ENCODE data around the gene GAL3ST2. TPM values are rescaled to one million over a fixed set of nuclear protein-coding genes. Genes with fewer than 3 reads are reported as not detected.
"Not testable (repeated sequence)": the region's sequence is repeated elsewhere in the genome, so short reads cannot be mapped to it uniquely, and the experiment has no call there.

The GAL3ST2 gene
- total RNA-seq, 6 experiments from 2014 or later: 0.53 to 0.83 (median 0.70) TPM; not detected in 3

DNA sequence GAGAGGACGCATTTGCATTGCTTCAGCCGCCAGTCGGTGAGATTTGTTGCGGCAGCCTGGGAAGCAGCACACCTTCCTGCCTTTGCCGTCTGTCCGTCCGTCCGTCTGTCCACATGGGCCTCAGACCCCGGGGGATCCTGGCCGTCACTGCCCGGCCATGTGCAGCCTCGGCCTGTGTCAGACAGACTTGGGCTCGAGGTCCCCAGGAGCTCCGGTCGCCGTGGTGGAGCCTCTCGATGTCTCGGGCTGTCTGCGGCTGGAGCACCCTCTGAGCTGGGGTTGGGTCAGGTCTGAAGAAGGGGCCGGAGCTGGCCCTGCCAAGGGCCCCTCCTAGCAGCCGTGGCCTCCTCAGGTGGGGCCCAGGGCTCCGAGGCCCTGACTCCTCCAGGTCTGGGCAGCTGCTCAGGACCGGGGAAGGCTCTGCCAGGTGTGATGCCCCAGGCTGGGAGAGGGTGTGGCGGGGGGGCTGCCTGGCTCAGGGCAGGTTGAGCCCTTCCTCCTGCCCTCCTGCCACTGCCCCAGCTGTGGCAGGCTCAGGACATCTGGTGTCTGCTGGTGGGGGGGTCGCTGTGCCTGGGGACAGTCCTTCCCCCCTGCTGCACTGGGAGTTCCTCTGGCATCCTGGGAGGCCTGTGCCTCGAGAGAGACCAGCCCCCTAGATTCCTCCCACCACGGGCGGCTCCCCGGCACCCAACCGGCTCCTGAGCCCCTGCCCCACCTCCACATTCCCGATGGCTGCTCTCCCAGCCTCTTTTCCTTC is 44.2 kb downstream of the GAL3ST2 start:
- H3K36me3 ChIP-seq: no peaks in the 10 kb centered on the region
- H3K27me3 ChIP-seq: no peaks in the 10 kb centered on the region
- DNase-seq (peak in 1 of 3 donors; percentile 58), ATAC-seq (no peak)
- intact Hi-C loops (cut with DNase I): no loop called here
- H3K4me1 ChIP-seq: peaks cover 0 to 10% (median 4%) of the 10 kb centered on the region in 4 donors
- no peaks in the 10 kb centered on the region for H3K9me3 ChIP-seq
- TF ChIP-seq POLR2A (IDR thresholded peaks at IDR 0.05): no peak
- WGBS (ENCODE audit: insufficient coverage, low coverage, low lambda C conversion rate, missing lambda C conversion rate): 65% methylated on average over 3 of the region's 31 CpGs
- no peak overlapping the region for H3K4me3 ChIP-seq
- H3K27ac ChIP-seq: no peak overlapping the region

DNA sequence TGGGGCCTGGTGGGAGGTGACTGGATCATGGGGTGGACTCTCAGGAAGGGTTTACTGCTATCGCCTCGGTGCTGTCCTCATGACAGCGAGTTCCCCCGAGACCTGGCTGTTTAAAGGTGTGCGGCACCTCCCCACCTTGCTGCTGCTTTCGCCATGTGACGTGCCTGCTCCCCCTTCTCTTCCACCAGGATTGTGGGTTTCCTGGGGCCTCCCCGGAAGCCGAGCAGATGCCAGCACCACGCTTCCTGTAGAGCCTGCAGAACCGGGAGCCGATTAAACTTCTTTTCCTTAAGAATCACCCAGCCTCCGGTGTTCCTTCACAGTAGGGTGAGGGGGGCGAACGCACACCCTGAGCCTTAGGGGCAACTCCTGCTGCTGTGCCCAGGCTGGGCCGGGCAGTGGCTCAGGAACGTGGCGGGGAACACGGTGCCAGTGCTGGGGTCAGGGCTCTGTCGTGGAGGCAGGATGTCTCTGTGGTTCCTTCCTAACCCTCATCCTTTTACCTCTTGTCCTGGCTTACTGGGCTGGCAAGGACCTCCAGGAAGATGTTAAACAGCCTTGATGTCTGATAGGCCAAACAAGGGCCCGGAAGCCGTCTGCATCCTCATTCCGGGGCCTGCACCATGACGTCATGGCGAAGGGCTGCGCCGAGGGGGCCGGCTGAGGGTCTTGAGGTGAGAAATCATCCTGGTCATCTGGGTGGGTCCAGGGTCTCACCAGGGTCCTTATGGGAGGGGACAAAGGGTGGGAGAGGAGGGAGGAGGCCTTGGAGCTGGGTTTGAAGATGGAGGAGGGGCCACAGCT is 45.0 kb downstream of the GAL3ST2 start:
- no peak for ATAC-seq
- Histone ChIP-seq H3K9me3 (no peaks in the 10 kb centered on the region), H3K27me3 (no peaks in the 10 kb centered on the region), H3K36me3 (no peaks in the 10 kb centered on the region), H3K4me3 (no peak overlapping the region), H3K4me1 (peaks cover 0 to 10% (median 4%) of the 10 kb centered on the region in 4 donors), H3K27ac (no peak overlapping the region)
- 73% methylated on average over 9 of the region's 28 CpGs for WGBS (ENCODE audit: insufficient coverage, low coverage, low lambda C conversion rate, missing lambda C conversion rate)
- no peak for DNase-seq
- no peak for TF ChIP-seq POLR2A (IDR thresholded peaks at IDR 0.05)
- TF ChIP-seq, protein P1, sequence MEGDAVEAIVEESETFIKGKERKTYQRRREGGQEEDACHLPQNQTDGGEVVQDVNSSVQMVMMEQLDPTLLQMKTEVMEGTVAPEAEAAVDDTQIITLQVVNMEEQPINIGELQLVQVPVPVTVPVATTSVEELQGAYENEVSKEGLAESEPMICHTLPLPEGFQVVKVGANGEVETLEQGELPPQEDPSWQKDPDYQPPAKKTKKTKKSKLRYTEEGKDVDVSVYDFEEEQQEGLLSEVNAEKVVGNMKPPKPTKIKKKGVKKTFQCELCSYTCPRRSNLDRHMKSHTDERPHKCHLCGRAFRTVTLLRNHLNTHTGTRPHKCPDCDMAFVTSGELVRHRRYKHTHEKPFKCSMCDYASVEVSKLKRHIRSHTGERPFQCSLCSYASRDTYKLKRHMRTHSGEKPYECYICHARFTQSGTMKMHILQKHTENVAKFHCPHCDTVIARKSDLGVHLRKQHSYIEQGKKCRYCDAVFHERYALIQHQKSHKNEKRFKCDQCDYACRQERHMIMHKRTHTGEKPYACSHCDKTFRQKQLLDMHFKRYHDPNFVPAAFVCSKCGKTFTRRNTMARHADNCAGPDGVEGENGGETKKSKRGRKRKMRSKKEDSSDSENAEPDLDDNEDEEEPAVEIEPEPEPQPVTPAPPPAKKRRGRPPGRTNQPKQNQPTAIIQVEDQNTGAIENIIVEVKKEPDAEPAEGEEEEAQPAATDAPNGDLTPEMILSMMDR (IDR thresholded peaks at IDR 0.05): no peak
- intact Hi-C loops (cut with DNase I): no loop called here

DNA sequence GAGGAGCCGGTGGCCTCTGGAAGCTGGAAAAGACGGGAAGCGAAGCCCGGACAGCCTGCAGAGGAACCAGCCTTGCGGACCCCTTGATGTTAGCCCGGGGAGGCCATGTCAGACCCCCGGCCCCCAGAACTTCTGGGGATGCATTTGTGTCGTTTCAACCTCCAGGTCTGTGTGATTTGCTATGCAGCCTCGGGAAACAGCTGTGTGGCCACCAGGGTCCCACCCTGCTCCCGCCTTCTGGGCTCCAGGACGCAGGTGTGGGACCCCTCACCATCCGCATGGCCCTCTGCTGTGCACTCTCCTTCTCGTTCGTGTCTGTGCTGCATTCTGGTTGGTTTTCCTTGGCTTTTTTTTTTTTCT is 45.6 kb downstream of the GAL3ST2 start:
- DNase-seq (no peak), ATAC-seq (no peak)
- peaks cover 0 to 2% (median 0%) of the 10 kb centered on the region in 4 donors for H3K9me3 ChIP-seq
- WGBS (ENCODE audit: insufficient coverage, low coverage, low lambda C conversion rate, missing lambda C conversion rate): 79% methylated on average over 9 of the region's 14 CpGs
- H3K4me3 ChIP-seq: no peak overlapping the region
- TF ChIP-seq, protein P1 (IDR thresholded peaks at IDR 0.05): no peak
- TF ChIP-seq POLR2A (IDR thresholded peaks at IDR 0.05): no peak
- H3K4me1 ChIP-seq: peaks cover 0 to 10% (median 4%) of the 10 kb centered on the region in 4 donors
- intact Hi-C loops (cut with DNase I): no loop called here
- no peaks in the 10 kb centered on the region for H3K36me3 ChIP-seq
- no peaks in the 10 kb centered on the region for H3K27me3 ChIP-seq
- no peak overlapping the region for H3K27ac ChIP-seq

DNA sequence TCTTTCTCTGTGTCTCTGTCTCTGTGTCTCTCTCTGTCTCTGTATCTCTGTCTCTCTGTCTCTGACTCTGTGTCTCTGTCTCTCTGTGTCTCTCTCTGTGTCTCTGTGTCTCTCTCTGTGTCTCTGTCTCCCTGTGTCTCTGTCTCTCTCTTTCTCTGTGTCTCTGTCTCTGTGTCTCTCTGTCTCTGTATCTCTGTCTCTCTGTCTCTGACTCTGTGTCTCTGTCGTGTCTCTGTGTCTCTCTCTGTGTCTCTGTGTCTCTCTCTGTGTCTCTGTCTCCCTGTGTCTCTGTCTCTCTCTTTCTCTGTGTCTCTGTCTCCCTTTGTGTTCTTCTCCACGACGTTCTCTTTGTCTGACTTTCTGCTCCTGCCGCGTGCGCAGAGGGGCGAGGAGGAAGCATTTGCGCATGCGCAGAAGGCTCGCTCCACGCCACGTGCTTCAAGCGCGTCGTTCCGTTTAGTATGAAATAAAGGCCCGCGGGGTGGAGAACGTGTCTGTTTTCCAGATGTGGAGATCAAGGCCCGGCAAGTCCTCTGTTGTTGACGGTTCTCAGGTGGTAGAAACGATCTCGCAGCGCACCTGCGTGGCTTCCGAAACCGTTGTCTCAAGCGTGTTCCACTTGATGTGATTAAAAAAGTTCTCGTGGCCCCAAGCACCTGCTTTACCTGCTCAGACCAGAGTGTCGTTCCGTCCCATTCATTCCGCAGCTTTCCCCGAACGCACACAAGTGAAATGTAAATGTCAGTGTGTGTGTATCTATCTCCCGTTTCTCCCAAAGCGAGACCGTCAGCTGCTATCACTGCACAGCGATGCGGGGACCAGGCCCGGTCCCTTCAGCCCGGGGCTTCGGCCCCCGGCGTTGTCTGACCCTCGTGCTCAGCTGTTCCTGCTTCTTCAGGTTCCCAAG is 47.2 kb downstream of the GAL3ST2 start:
- DNase-seq; intact Hi-C loops (cut with DNase I); H3K9me3 ChIP-seq: not testable (repeated sequence)

DNA sequence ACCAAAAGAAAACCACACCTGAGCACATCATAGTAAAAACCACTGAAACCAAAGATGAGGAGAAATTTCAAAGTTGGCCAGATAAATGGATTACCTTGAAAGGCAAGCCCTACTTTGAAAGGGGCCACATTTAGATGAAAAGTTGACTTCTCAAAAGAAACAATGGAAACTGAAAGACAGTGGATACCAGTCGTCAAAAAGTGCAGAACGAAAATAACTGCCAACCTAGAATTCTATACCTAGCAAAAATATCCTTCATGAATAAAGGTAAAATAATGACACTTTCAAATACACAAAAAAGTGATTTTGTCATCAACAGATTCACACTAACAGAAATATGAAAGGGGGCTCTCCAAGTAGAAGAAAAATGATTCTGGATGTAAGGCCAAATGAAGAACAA is 50.8 kb downstream of the GAL3ST2 start:
- TF ChIP-seq, protein P1 (IDR thresholded peaks at IDR 0.05): no peak
- no peak for TF ChIP-seq POLR2A (IDR thresholded peaks at IDR 0.05)
- Histone ChIP-seq H3K4me3 (no peak overlapping the region), H3K4me1 (no peaks in the 10 kb centered on the region), H3K27me3 (no peaks in the 10 kb centered on the region), H3K36me3 (no peaks in the 10 kb centered on the region), H3K9me3 (peaks cover 0 to 6% (median 0%) of the 10 kb centered on the region in 4 donors), H3K27ac (no peak overlapping the region)
- intact Hi-C loops (cut with DNase I): no loop called here
- ATAC-seq (no peak), DNase-seq (no peak)
- 54% methylated on average over 2 of the region's 2 CpGs for WGBS (ENCODE audit: insufficient coverage, low coverage, low lambda C conversion rate, missing lambda C conversion rate)

More for the DNA sequence above, 47.2 kb downstream of the GAL3ST2 start:
- H3K36me3 ChIP-seq, H3K4me3 ChIP-seq, H3K4me1 ChIP-seq, ATAC-seq, H3K27ac ChIP-seq, H3K27me3 ChIP-seq: not testable (repeated sequence)
- WGBS (ENCODE audit: insufficient coverage, low coverage, low lambda C conversion rate, missing lambda C conversion rate): 94% methylated on average over 23 of the region's 45 CpGs
